Duodenal mucosa (tissue), 2 donors: ENCODE results near the gene PDLIM1.

Experiments used
- H3K27ac ChIP-seq: one replicate; pipeline ENCODE4 v1.7.0; 2013; ENCODE audit warnings: low read depth, low read length
- H3K27me3 ChIP-seq, 2 donors: one replicate each; pipeline ENCODE4 v1.7.0; 2013; ENCODE audit warnings: low read length in 2 of 2, control low read depth in 1 of 2; ENCODE audit not compliant: insufficient read depth in 2 of 2, control insufficient read depth in 1 of 2
- H3K36me3 ChIP-seq, 2 donors: one replicate each; pipeline ENCODE4 v1.7.0; 2013; ENCODE audit warnings: low read length in 2 of 2, control low read depth in 1 of 2; ENCODE audit not compliant: insufficient read depth in 2 of 2, control insufficient read depth in 1 of 2
- H3K4me1 ChIP-seq, 2 donors: one replicate each; pipeline ENCODE4 v1.7.0; 2013; ENCODE audit warnings: low read length in 2 of 2, control low read depth in 1 of 2; ENCODE audit not compliant: insufficient read depth in 2 of 2, control insufficient read depth in 1 of 2
- H3K4me3 ChIP-seq, 2 donors: one replicate each; pipeline ENCODE4 v1.7.0; 2013; ENCODE audit warnings: low read length in 2 of 2, low read depth in 1 of 2
- H3K9ac ChIP-seq, 2 donors: one replicate each; pipeline ENCODE4 v1.7.0; 2013; ENCODE audit warnings: low read length in 2 of 2, low read depth in 1 of 2
- H3K9me3 ChIP-seq, 2 donors: one replicate each; pipeline ENCODE4 v1.7.0; 2013; ENCODE audit warnings: low read length in 2 of 2, control low read depth in 1 of 2; ENCODE audit not compliant: control insufficient read depth in 1 of 2

The PDLIM1 gene

DNA sequence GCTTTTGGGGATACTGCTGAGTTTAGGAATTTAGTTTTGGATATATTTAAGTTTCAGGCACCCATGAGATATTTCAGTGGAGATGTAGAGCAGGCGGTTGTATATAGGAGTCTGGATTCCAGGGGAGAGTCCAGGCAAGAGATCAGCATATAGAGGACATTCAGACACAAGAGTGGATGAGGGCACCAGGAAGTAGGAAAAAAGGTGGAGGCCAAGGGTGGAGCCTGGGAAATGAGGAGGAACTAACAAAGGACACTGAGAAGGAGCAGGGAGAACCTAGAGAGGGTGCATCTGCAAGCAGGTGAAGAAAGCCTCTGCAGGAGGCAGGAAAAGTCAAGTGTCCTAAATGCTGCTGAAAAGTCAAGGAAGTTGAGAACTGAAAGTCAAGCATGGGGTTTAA lies 13.1 kb upstream of the PDLIM1 start:
- Histone ChIP-seq H3K4me3 (no peak overlapping the region), H3K27me3 (no peaks in the 10 kb centered on the region), H3K4me1 (peaks cover 12 to 28% of the 10 kb centered on the region in 2 donors)

GRCh38 chr10:95303535-95303934 lies 12.7 kb upstream of the PDLIM1 start:
- peaks cover 10 to 24% of the 10 kb centered on the region in 2 donors for H3K4me1 ChIP-seq
- H3K9me3 ChIP-seq: no peaks in the 10 kb centered on the region
- H3K9ac ChIP-seq: no peak overlapping the region
- no peaks in the 10 kb centered on the region for H3K36me3 ChIP-seq
- H3K27me3 ChIP-seq: no peaks in the 10 kb centered on the region
- H3K4me3 ChIP-seq: no peak overlapping the region
- no peak overlapping the region for H3K27ac ChIP-seq

More for the DNA sequence above, 13.1 kb upstream of the PDLIM1 start:
- no peak overlapping the region for H3K9ac ChIP-seq
- H3K9me3 ChIP-seq: no peaks in the 10 kb centered on the region
- no peaks in the 10 kb centered on the region for H3K36me3 ChIP-seq
- H3K27ac ChIP-seq: no peak overlapping the region

- Histone ChIP-seq H3K27me3 (no peaks in the 10 kb centered on the region), H3K27ac (no peak overlapping the region), H3K36me3 (no peaks in the 10 kb centered on the region), H3K9ac (no peak overlapping the region), H3K9me3 (no peaks in the 10 kb centered on the region), H3K4me1 (peaks cover 12 to 15% of the 10 kb centered on the region in 2 donors), H3K4me3 (no peak overlapping the region)
Measured at GRCh38 chr10:95300022-95300539, 9.3 kb upstream of the PDLIM1 start.

GRCh38 chr10:95297402-95297801 lies 6.6 kb upstream of the PDLIM1 start:
- H3K4me3 ChIP-seq: no peak overlapping the region
- H3K27me3 ChIP-seq: no peaks in the 10 kb centered on the region
- H3K9me3 ChIP-seq: no peaks in the 10 kb centered on the region
- peaks cover 13 to 15% of the 10 kb centered on the region in 2 donors for H3K4me1 ChIP-seq
- H3K36me3 ChIP-seq: no peaks in the 10 kb centered on the region
- no peak overlapping the region for H3K9ac ChIP-seq
- H3K27ac ChIP-seq: no peak overlapping the region

- Histone ChIP-seq H3K36me3 (no peaks in the 10 kb centered on the region), H3K27ac (no peak overlapping the region), H3K27me3 (no peaks in the 10 kb centered on the region), H3K9me3 (no peaks in the 10 kb centered on the region), H3K9ac (no peak overlapping the region), H3K4me1 (peaks cover 13 to 15% of the 10 kb centered on the region in 2 donors), H3K4me3 (no peak overlapping the region)
Measured at GRCh38 chr10:95296764-95297163, 6.0 kb upstream of the PDLIM1 start.

GRCh38 chr10:95295031-95295755 lies 4.4 kb upstream of the PDLIM1 start:
- H3K36me3 ChIP-seq: no peaks in the 10 kb centered on the region
- peak overlapping the region; percentile 44 to 69 for H3K9ac ChIP-seq
- H3K27me3 ChIP-seq: no peaks in the 10 kb centered on the region
- H3K9me3 ChIP-seq: no peaks in the 10 kb centered on the region
- peaks cover 13 to 15% of the 10 kb centered on the region in 2 donors for H3K4me1 ChIP-seq
- H3K27ac ChIP-seq: no peak overlapping the region
- H3K4me3 ChIP-seq: peak overlapping the region; percentile 68

GRCh38 chr10:95293631-95294030 lies 2.8 kb upstream of the PDLIM1 start:
- no peaks in the 10 kb centered on the region for H3K9me3 ChIP-seq
- H3K4me1 ChIP-seq: peaks cover 17 to 19% of the 10 kb centered on the region in 2 donors
- H3K27me3 ChIP-seq: no peaks in the 10 kb centered on the region
- H3K36me3 ChIP-seq: no peaks in the 10 kb centered on the region
- no peak overlapping the region for H3K27ac ChIP-seq
- no peak overlapping the region for H3K4me3 ChIP-seq
- no peak overlapping the region for H3K9ac ChIP-seq

GRCh38 chr10:95291365-95292039 lies 699 bp upstream of the PDLIM1 start:
- no peaks in the 10 kb centered on the region for H3K27me3 ChIP-seq
- peak overlapping the region; percentile 62 to 71 for H3K9ac ChIP-seq
- H3K4me3 ChIP-seq: peak overlapping the region; percentile 63 to 65
- H3K4me1 ChIP-seq: peaks cover 37 to 38% of the 10 kb centered on the region in 2 donors
- peak overlapping the region; percentile 46 for H3K27ac ChIP-seq
- no peaks in the 10 kb centered on the region for H3K36me3 ChIP-seq
- no peaks in the 10 kb centered on the region for H3K9me3 ChIP-seq

GRCh38 chr10:95289921-95290421 lies 832 bp downstream of the PDLIM1 start:
- Histone ChIP-seq H3K36me3 (no peaks in the 10 kb centered on the region), H3K9me3 (no peaks in the 10 kb centered on the region), H3K4me1 (peaks cover 32 to 36% of the 10 kb centered on the region in 2 donors), H3K27ac (peak overlapping the region; percentile 89), H3K27me3 (no peaks in the 10 kb centered on the region), H3K4me3 (peak overlapping the region; percentile 83 to 87), H3K9ac (peak overlapping the region; percentile 88 to 94)
